ENCODE results near the gene ENO4.

Gene ENO4

DNA sequence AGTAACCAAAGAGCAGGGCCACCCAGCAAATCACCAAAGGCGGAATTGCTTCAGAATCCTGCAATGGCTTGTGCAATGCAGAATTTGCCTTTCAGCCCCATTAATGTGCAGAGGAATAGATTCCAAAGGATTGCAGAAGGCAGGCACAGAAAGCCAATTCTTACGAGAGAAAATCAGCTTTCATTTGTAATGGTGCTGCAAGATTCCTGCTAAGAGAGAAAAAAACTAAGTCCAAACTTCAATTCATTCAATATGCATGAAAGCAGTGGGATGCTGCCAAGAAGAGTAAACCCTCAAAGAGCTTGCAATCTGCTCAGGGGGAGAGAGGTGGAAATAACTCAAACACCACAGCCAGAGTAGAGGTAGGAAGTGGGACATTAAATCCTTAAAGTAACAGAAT lies 70.4 kb downstream of the ENO4 start:
- DNase-seq, result no peak

DNA sequence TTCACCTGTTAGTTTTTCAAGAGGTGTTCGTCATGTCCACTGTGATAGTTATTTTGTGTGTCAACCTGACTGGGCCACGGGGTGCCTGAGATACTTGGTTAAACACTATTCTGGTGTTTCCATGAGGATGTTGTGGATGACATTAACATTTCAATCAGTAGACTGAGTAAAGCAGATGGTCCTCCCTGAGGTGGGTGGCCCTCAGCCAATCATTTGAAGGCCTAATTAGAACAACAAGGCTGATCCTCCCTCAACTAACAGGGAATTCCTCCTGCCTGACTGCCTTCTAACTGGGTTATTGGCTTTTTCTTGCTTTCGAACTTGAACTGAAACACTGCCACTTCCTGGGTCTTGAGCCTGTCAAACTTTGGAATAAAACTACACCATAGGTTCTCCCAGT lies 75.8 kb downstream of the ENO4 start:
- no peak for DNase-seq

- DNase-seq, result no peak
Measured at GRCh38 chr10:116926426-116926825, 77.1 kb downstream of the ENO4 start.

- no peak for DNase-seq
Measured at GRCh38 chr10:116931806-116932205, 82.5 kb downstream of the ENO4 start.
